Activated effector memory CD4-positive, alpha-beta T cell treated with anti-CD3 and anti-CD28 coated beads, Interleukin-2, amount 50 U/mL, for 16 hours (primary cell): ENCODE results near the gene LCN9.
"Not testable (repeated sequence)": the region's sequence is repeated elsewhere in the genome, so short reads cannot be mapped to it uniquely, and the experiment has no call there.

Experiments
- DNase-seq: peaks from one replicate; pipeline ENCODE4 v3.0.0-alpha.2; 2020

Gene LCN9, protein sequence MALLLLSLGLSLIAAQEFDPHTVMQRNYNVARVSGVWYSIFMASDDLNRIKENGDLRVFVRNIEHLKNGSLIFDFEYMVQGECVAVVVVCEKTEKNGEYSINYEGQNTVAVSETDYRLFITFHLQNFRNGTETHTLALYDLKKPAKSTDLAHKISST

DNA sequence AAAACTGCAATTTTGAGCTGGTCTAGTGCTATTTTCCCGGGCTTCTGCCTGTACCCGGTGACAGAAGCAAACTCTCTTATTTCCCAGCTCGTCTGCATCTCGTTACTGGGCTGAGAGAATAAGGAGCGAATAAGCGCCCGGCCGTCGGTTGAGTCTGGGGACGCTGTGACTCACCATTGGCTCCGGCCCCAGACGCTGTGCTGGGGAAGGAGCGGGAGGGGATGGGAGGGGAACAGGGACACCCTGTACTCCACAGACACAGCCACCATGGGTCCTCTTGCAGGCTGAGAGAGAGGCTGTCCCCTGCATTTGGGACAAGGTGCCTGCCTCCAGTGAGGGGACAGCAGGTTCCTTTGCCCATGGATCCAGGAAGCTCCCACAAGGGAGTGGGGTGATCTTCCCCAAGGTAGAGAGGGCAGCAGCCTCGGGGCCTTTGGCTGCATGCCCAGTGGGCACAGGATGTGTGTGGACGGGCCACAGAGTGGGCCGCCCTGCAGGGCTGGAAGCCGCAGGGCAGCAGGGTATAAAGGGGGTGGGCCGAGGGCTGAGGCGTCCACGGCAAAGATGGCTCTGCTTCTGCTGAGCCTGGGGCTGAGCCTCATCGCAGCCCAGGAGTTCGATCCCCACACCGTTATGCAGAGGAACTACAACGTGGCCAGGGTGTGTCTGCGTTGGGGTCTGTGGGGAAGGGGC is at the start of gene LCN9:
LCN9 (plus strand) TSS at position 552 of the 693 bp plus-strand sequence; CDS start at position 565, 13 bp downstream.
- DNase-seq, result no peak

DNA sequence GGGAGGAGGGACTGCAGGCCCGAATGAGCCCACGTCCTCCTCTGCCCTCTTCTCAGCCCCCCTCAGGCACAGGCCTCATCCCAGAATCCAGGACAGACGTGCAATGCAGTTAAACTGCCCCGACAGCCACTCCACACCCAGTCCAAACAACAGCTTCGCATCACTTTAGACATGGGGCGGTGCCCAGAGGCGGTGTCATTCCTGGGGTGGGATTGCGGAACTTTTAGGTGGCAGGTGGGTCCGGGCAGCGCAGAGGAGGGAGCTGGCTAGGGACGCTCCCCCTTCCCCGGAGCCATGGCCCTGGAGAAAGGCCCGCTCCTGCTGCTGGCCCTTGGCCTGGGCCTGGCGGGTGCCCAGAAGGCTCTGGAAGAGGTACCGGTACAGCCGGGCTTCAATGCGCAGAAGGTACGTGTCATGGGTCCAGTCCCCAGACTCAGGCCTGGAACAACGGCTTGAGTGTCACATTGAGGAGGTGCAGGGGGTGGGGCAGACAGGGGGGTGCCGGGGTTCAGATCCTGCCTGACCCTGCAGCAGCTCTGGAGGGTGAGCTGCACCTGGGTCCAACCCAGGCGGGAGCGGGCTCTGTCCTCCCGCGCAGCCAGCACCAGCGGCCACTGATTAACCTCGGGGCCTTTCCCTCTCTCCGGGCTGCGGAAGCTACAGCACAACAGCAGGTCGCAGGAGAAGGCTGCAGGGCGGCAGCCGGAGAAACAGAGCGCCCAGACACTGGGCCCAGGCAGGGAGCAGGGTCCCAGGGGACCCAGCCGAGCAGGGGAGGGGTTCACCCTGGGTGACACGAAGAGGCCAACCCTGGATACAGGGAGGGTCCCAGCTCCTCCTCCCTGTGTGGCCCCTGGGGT is 48.9 kb upstream of the LCN9 start:
- no peak for DNase-seq

DNA sequence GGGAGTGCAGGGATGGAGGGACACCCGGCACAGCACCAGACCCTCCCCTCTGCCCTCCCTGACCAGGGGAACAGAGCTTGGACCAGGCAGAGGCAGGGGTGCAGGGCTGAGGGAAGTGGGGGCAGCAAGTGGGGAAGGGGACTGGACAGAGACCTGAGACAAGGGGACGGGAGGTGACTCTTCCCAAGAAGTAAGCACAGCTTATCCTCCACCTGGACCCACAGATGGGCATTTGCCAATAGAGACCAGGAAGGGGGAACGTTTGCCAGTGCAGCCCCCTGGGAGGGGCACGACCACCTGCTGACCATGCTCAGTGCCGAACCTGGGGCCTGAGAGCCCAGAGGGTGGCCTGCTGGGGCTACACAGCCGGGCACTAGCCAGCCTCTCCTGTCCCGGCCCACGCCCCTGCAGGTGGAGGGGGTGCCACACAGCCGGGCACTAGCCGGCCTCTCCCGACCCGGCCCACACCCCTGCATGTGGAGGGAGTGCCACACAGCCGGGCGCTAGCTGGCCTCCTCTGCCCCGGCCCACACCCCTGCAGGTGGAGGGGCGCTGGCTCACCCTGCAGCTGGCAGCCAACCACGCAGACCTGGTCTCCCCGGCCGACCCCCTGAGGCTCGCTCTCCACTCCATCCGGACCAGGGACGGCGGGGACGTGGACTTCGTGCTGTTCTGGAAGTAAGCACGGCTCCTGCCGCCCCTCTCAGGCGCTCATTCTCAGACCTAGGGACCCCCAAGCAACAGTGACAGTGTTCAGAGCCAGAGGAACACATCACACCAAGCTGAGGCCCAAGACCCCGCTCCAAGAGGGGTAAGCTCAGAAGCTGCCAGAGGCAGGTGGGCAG is 48.1 kb upstream of the LCN9 start:
- DNase-seq, result no peak

DNA sequence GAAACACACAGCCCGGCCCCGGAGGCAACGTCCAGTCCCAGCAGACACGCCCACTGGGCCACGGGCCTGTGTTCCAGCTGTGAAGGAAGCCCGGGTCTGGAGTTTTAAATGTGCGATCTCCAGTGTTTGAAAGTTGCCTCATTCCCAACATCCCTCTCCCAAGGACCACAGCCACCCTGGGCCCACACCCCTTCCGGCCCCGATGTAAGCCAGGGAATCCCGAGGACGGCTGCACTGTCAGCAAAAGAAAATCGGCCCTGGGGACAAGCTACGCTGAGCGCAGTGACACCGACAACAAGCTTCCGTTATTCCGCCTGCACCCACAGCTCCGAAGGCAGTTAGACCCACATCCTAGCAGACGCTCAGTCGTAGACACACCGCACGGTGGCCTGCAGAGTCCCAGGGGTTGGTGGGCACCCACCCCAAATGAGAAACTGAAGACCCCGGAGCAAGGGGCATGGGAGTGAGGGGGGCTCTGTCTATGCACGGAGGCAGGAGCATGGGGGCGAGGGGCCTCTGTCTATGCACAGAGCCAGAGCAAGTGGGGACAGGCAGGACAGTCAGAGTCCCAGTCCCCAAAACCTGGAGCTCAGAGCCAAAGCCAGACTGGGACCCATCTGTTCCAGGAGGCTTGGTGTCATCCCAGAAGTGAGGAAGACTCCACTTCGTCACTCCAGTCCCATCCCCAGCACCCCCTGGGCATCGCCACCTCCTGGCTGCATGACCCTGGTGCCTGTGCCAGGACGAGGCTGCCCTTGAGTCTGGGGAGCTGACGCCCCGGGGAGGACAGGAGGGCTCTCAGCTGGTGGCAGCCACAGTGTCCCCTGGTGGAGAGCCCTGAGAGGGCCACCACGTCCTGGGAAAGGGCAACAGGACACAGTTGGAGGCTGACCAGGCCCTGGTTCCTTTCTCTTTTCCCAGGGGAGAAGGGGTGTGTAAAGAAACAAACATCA is 47.2 kb upstream of the LCN9 start:
- DNase-seq, result no peak

DNA sequence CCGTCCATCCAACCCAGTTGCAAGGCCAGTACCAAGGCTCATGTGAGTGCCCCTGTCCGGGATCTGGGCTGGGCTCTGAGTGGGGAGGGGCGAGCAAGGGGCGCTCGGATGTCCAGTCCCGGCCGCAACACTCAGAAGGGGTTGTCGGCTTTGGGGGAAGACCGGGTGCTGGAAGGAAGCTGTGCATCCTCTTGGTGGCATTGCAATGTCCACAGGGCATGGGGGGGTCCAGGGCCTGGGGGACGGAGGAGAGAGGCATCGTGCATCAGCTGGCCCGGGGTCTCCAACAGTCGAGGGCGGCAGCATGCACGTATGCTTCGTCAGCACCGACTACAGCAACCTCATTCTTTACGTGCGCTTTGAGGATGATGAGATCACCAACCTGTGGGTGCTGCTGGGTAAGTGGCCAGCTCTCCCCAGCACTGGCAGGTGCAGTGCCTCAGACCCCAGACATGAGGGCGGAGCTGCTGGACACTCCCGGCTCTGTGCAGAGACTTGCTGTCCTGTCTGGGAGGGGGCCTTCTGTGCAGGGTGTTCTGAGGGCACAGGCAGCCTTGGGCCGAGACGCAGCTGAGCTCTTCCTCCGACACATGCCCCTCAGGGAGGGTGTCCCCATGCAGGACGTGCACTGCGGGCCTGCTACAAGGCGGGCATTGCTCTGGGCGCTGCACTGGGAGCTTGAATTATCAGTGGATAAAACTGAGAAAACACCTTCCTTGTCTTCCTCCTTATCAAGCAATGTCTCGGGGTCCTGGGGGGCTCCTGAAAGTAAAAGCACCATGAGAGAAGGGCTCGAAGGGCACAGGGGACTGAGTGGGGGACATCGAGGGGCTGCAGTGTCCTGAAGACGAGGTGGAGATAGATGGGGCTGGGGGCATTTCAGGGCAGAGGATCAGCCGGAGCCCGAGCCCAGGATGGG is 46.2 kb upstream of the LCN9 start:
- no peak for DNase-seq

DNA sequence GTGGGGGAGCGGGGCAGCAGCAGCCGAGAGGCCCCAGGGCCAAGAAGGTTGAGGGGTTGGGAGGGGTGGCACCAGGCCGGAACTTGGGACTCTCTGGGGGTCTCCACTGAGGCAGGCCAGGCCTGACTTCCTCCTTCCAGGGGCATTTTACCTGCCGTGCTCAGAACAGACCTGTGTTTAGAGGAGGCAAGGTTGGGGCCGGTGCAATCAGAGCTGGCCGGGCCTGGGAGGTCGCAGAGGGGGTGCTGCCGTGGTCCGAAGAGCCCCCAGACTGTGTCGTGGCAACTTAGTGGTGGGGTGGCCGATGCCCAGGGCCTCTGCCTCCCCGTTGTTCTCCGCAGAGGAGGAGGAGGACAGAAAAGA is 45.6 kb upstream of the LCN9 start:
- DNase-seq, result no peak

DNA sequence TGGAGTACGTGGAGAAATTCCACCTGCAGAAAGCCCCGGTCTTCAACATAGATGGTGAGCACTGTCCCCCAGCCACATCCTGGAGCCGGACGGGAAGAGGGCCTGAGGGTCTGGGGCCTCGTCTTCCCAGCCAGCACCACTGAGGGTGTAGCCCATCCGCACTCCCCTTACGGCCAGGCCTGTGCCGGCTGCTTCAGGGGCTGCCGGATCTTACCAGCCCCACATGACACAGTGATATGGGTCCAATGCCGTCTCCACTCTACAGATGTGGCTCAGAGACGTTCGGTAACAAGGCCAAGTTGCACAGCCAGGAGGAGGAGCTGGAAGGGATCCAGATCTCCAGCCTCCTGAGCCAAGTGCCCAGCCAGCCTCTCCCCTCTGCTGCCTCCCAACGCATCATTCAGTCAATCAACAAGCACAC is 45.1 kb upstream of the LCN9 start:
- DNase-seq, result no peak

DNA sequence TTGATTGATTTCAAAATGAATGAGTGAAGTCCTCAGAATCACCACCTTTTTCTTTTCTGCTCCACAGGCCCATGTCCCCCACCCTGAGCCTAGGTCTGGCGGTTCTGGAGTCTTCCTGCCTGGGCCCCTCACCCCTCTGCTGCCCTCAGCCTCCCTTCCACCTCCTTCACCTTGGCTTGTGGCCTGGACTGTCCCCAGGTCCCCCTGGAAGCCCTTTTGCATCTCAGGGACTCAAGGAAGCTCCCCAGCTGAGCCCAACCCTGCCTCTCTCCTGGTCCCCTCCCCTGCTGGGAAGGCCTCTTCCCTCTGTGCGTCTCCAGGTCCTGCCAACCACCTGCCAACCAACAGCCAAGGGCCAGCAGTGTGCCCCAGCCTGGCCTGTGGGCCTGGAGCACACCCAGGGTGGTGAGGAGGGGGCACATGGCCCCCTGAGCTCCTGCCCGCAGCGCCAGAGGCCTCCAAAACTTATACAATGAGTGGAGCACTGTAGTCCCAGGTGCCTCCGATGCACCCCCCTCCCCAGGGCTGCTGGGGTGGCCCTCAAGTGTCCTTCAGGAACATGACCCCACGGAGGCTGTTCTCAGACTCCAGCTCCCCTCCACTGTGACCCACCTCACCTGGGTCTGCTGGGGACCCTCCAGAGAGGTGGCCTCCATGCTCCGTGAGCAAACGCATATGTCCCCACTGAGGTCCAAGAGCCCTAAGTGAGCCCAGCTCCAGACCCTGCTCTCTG is 44.1 kb upstream of the LCN9 start:
- no peak for DNase-seq

DNA sequence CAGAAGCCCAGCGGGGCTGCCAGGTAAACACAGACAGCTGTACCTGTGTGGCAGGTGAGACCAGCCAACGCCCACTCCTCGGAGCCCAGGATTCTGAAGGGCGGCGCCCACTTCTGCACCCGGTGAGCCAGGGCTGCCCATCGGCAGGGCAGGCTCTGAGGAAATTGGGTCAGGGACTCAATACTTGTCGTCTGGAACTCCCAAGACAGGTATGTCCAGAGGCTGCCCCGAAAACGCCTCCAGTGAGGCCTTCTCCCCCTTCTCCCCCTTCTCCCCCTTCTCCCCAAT is 43.6 kb upstream of the LCN9 start:
- no peak for DNase-seq

DNA sequence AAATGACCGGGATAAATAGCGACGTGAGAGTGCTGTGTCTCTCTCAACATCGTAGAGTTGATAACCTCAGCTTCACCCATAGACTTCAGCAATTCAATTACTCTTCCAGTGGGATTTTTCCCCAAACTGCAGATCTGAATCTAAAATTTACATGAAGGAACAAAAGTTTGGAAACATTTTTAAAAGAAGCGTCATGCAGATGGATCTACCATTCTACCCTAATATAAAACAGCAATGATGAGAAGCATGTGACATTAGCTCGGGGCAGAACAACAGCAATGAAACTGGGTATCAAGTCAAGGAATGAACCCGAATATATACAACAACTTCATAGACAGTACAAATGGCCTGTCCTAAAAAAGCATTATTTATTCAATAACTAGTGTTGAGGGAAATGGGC is 42.6 kb upstream of the LCN9 start:
- no peak for DNase-seq

DNA sequence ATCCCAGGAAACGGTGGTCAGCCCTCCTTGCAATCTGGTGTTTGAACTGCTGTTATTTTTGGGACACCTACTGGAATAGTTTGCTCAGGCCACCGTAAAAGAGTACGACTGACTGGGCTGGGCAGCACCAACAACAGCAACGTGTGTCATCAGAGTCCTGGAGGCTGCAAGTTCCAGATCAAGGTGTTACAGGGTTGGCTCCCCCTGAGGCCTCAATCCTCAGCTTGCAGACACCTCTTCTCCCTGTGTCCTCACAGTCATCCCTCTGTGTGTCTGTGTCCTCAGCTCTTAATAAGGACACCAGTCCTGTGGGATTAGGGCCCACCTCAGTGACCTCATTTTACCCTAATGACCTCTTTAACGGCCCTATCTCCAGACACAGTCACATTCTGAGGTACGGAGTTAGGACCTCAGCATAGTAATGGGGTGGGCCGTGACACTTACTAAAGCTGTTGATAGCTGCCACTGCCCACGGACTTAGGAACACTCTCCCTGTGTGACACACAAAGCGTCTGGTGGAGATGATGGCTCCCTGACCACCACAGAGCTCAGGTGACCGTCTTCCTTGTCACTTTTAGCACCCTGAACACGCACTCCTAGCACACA is 40.6 kb upstream of the LCN9 start:
- no peak for DNase-seq

DNA sequence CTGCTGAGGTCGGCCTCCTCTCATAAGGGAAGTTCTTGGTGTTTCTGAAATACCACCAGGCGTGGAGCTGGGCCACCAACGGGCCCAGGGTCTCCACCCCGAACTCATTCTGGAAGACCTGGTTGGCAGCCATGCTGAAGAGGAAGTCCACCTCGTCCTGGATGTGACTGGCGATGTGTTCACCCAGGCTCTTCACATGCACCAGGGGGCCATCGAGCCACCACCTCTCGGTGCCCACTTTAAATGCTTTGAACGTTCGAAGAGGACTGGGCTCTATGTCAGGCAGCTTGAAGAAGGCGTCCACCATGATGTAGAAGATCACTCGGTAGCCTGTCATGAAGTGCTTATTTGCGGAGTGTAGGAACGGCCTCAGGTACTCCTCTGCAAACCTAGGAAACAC is 38.8 kb upstream of the LCN9 start:
- no peak for DNase-seq

DNA sequence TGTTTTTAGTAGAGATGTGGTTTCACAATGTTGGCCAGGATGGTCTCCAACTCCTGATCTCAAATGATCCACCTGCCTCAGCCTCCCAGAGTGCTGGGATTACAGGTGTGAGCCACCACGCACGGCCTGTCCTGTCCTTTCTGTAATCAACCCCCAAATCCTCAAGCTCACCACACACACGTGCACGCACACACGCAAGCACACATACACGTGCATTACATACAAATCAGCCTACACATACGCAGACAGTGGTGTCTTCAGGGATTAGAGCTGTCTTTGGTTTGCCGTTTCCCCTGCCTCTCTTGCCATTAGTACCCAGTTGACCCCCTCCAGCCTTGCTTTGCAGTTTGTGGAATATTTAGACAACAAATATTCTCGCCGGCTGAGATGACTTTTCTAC is 30.3 kb upstream of the LCN9 start:
- DNase-seq, result no peak

DNA sequence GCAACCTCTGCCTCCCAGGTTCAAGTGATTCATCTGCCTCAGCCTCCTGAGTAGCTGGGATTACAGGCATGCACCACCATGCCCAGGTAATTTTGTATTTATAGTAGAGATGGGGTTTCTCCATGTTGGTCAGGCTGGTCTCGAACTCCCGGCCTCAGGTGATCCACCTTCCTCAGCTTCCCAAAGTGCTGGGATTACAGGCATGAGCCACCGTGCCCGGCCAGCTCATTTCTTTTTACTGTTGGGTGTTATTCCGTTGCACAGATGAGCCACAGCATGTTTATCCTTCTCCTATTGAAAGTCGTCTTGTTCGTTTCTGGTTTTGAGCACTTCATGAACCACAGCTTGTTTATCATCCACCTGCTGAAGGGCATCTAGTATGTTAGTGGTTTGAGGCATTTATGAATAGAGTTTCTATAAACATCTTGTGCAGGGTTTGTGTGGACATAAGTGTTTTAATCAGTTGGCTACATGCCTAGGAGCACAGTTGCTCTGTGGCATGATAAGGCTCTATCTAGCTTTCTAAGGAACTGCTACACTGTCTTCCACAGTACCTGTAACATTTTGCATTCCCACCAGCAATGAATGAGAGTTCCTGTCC is 26.1 kb upstream of the LCN9 start:
- not testable (repeated sequence) for DNase-seq

DNA sequence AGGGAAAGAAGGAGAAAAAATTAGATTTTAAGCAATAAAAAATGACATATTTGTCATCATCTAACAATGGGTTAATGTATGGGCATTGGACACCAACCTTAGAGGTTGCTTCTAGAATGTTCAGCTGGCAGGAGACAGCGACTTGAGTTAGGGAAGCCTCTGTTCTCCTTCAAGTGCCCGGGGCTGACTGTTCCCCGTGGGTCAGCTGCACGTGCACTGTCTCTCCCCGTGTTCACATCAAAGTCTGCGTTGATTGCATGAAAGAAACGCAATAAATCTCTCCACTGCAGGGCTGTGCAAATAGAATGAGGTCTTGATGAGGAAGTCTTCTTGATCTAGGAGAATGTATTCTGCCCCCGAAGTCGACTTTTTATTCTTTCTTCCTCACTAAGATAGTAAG is 23.9 kb upstream of the LCN9 start, which contains the start of gene GLT6D1:
GLT6D1 (minus strand) TSS at position 345 of the 400 bp plus-strand sequence. CDS start 353 bp downstream, outside the sequence.
- no peak for DNase-seq

DNA sequence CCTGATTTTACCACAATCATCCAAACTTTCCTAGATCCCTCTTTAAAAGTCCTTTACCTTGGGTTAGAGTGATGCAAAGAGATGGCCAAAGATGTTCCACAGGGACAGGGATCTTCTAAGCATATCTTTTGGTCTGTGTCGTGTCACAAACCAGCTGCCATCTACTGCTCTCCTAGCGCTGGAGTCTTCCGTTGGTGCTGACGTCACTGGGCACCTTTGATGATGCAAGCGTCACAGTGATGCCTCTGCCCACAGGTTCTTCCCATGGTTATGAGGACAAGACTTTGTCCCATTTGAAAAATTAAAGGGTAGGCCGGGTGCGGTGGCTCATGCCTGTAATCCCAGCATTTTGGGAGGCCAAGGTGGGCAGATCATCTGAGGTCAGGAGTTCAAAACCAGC is 22.1 kb upstream of the LCN9 start:
- DNase-seq, result no peak

DNA sequence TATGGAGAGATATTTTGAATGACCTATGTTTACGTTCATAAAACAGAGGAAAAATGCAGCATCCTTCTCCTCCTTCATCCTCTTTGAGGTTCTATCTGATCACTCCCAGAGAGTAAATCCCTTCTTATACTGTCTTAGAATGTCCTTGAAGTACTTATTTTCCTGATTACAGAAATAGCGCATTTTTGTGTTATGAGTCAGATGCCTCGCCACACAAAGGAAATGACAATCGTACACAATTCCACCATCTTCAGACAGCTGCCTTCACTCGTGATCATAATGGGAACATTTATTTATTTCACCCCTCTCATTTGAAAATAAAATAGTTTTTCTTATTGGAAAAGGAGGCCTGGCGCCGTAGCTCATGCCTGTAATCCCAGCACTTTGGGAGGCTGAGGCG is 21.4 kb upstream of the LCN9 start:
- DNase-seq, result no peak

DNA sequence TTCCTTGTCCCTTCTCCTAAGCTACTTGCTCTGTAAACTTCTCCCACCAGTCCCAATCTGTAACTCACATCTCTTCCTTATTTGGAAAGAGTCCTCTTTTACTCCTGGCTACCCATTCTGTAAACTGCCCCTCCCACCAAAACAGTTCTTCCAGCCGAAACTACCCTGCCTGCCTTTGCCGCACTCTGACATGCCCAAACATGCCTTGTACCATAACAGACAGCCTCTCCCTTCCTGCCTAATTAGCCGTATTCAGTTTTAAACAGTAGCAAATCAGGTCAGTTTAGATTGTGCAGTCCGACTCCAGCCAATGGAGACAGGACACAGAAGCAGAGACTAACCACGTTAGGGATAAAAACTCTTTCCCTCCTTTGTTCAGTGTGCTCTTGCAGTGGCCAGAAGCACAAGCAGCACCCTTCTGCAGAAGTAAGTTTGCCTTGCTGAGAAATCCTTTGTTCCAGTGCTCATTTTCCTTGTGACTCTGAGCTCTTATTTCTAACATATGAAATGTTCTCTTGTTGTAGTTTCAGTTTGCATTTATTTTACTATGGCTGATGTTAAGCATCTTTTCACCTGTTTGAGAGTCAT is 18.4 kb upstream of the LCN9 start:
- no peak for DNase-seq

DNA sequence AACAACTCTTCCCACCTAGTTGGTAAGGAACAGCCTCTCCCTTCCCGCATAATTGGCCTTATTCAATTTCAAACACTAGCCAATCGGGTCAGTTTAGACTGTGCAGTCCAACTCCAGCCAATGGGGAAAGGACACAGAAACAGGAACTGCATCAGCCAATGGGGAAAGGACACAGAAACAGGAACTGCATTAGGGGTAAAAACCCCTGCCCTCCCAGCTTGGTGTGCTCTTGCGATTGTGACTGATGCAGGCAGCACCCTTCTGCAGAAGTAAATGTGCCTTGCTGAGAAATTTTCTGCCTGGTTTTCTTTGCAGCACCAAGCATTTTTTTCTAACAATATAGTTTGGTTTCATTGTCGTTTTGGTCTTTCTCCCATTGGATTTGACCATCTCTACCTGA is 15.2 kb upstream of the LCN9 start:
- no peak for DNase-seq
